Embryonic facial prominence (tissue), 1 donor: ENCODE results near the gene LIMS2.

ENCODE experiments used
- DNase-seq: peaks from one replicate; pipeline ENCODE4 v3.0.0-alpha.2; 2016; ENCODE audit errors: extremely low spot score

The LIMS2 gene

DNA sequence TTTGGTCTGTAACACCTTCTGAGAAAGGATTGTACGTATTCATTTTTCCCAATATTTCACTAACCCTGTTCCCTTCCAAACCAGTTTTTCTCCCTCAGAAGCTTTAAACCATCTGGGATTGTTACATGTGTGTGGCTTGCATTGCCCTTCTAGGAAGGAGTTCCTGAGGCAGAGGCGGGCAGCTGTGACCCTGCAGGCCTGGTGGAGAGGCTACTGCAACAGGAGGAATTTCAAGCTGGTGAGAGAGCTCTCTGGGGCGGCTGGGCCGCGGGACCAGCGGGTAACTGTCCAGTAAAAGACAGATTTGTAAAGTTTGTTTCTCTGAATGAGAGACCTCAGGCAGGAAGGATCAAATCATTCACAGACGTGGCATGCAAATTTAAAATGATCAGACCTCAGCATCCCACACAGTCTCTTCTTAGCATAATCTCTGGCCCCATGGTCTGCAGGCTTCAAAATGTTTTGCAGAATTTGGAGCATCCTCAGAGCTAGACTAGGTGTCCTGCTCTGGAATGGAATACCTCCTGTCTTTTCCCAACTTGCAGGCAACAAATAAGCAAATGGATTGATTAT is 69.6 kb downstream of the LIMS2 start:
- DNase-seq, result no peak

DNA sequence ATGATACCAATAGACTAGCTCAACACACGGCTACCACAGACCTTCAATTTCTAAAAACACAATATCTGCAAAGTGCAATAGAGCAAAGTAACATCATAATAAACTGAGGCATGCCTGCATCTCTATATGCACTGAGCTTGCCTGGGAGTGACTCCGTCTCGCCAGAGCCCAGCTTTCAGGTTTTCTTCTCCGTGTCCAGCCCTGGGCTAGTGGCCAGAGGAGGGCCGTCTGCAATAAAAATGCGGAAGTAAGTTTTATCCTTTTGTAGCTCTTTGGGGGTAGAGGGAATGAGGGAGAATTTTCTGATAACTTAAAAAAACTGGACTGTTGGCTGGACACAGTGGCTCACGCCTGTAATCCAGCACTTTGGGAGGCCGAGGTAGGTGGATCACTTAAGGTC is 70.3 kb downstream of the LIMS2 start:
- no peak for DNase-seq

DNA sequence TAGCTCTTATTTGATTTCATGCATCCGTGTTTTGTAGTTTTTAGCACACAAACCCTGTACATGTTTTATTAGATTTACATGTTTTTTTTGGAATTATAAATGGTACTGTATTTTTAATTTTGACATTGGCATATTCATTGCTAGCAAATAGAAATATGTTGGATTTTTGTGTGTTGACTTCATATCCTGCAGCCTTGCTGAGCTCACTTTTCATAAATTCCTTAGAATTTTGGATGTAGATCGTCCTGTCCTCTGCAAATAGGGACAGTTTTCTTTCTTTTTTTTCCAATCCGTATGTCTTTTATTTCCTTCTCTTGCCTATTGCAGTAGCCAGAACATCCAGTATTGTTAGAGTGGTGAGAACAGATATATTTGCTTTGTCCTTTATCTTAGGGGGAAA is 76.1 kb downstream of the LIMS2 start:
- DNase-seq, result no peak

DNA sequence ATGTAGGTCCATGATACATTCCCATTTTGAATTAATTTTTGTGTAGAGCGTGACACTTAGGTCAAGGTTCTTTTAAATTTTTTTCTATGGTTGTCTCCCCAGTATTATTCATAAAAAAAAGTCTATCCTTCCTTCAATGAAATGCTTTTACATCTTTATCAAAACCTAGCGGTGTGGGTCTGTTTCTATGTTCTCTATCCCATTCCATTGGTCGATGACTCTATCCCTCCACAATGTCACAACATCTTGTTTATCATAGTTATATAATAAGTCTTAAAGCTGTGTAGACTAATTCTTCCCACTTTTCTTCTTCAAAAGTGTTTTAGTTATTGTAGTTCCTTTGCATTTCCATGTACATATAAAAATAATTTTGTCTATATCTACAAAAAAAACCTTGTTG is 76.6 kb downstream of the LIMS2 start:
- no peak for DNase-seq

DNA sequence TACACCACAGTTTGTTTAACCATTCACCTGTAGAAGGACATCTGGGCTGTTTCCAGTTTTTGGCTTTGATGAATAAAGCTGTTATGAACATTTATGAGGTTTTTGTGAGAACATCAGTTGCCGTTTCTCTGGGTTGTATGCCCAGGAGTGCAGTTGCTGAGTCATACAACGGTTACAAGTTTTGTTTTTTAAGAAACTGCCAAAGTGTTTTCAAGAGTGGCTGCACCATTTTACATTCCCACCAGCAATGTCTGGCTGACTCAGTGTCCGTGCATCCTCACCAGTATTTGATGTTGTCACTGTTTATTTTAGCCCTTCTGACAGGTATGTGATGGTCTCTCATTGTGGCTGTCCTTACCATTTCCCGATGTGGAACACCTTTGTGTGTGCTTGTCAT is 77.3 kb downstream of the LIMS2 start:
- DNase-seq, result no peak

DNA sequence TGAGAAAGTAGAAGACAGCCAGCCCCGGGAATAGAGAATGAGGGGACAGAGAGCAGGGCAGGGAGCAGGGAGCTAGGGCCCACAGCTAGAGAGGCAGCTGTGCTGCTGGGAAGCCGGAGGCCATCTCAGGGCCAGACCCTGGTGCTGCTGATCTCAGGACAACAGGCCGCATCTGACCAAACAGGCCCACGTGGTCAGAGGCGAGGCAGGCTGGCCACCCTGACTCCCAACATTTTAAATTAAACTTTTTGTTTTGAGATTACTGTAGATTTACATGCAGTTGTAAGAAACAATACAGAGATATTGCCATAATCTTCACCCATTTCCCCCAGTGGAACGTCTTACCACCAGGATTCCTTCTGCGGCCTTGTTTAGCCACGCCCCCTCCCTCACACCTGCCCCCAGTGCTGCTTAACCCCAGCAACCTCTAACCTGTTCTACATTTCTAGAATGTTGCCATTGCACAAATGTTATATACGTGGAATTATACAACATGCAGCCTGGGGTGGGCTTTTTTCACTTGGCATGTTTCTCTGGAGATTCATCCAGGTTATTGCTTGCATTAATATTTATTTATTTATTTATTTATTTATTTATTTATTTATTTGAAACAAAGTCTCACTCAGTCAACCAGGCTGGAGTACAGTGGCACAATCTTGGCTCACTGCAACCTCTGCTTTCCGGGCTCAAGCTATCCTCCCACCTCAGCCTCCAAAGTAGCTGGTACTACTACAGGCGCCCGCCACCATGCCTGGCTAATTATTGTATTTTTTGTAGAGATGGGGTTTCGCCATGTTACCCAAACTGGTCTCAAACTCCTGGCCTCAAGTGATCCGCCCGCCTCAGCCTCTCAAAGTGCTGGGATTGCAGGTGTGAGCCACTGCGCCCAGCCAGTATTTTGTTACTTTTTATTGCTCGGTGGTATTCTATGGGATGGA is 78.0 kb downstream of the LIMS2 start:
- no peak for DNase-seq

DNA sequence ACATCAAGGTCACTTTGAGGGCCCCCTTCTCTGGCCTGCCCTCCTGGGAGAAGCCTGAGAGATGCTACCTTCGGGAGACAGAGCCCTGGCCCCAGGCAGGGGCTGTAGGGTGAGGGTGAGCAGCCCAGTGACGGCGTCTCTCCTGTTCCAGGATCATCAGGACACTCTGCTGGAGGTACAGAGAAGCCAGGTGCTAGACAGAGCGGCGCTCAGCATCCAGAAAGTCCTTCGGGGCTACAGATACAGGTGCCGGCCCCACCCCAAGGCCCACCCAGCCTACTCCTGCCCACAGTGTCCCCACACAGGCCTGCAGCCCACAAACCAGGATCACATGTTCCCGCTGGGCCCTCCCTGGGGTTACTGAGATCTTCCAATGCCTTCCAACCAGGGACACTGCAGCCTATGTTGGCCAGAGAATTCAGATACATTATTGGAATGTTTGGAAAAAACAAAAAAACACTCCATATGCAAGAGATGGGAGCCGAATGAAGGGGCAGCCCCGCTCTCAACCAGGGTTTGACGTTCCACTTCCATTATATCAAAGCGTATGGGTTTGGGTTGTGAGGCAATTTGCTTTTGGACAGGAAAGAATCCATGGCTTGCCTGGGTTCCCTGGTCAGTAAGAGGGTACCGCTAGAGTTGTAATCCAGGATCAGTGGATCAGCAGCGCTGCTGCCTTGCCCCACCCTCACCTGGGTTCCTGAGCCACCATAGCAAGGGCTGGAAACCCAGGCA is 78.9 kb downstream of the LIMS2 start:
- DNase-seq, result no peak

DNA sequence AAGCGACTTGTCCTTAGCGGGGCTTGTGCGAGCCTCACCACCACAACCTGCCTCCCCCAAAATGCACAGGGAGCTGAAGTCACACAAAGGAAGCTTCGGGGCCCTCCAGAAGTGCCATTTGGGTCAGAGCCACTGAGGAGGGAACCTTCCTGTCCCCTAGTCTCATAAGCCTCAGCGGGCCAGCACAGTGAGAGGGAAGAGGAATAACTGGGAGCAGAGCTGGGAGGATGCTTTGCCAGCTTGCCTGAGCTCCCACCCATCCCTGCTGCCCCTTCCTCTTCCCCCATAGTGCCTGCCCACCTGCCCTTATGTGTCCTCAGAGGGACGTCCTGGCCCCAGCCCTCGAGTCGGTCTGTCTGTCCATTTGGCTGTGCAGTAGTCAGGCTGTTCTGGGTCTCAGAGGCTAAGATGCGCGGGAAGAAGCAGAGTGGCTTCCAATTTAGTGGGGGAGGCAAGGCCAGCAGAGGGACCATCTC is 81.2 kb downstream of the LIMS2 start:
- DNase-seq, result no peak

DNA sequence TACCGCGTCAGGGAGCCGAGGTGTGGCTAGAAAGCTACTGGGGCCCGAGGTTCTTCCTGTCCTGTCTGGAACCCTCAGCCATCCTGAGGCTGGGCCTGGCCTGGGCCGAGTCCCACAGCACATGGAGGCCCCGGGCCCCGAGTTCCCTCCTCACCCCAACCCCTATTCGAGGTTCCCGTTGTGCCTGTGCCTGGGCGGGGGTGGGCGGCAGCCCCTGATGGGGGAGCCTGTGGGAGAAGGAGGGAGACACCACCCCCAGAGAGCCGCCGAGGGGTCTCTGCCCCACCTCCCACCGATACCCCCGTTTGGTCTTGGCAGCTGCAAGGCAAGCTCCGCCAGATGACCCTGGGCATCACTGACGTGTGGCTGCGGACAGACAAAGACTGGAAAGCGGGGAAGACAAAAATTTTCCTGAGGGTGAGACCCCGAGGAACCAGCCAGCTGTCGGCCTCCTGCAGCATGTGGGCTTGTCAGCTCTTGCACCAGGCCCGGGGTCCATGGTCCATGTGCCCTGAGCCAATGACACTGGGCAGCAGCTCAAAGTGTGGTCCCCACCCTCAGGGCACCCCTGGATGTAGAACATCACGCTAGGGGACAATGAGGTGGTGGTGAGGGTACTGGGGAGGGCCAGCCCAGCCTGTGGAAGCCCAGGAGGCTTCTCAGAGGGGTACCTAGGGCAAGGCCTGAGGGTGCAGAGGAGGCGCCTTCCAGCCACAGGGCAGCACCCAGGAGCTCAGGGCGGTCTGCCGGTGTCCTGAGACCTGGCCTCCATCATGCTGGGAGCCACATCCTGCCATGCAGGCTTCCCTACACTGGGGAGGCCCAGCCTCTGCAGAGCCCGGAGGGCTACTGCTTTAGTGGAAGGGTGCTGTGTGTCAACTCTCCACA is 81.9 kb downstream of the LIMS2 start:
- no peak for DNase-seq

DNA sequence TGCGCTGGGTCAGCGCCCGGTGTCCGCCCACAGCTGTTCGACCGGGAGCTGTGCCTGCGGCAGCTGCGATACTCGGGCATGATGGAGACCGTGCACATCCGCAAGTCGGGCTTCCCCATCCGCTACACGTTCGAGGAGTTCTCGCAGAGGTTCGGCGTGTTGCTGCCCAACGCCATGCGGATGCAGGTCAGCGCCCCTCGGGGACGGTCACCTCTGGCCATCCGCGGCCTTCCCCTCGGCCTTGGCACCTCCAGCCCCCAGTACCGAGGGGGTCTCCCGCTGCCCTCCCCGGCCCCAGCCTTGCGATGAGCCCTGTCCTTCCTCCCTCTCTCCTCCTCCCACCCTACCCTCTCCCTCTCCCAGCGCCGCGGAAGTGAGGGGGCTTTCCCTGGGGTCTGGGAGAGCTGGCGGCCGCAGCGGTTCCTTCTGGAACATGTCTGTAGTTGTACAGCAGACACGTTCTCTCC is 82.5 kb downstream of the LIMS2 start:
- DNase-seq, result no peak

DNA sequence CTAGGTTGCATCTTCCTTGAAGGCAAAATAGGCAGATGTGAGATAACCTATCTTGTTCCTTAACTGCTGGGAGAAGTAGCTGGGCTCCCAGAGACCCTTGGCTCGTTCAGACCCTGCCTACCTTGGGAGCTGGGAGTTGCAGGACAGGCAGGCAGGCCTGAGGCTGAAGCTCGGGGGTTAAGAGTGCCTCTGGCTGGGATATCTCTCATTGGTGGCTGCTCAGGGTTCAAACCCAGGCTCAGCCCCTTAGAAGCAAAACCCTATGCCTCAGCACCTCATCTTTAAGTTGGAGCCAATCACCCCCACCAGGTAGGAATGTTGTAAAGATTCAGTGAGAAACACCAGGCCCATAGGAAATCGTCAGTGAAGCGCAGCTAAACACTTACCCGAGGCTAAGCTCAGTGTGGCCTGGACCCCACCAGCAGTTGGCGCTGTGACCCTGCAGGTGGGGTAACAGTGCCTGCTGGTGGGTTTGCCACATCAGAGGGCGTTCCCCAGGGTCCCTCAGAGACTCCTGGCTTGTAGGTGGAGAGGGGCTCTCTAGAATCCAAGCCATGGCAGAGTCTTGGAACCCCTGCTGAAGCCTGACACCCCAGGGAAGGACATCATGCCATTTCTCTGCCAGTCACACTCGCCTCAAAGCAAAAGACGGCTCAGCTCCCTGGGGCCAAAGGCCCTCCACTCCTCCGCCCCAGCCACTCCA is 84.0 kb downstream of the LIMS2 start:
- DNase-seq, result no peak

DNA sequence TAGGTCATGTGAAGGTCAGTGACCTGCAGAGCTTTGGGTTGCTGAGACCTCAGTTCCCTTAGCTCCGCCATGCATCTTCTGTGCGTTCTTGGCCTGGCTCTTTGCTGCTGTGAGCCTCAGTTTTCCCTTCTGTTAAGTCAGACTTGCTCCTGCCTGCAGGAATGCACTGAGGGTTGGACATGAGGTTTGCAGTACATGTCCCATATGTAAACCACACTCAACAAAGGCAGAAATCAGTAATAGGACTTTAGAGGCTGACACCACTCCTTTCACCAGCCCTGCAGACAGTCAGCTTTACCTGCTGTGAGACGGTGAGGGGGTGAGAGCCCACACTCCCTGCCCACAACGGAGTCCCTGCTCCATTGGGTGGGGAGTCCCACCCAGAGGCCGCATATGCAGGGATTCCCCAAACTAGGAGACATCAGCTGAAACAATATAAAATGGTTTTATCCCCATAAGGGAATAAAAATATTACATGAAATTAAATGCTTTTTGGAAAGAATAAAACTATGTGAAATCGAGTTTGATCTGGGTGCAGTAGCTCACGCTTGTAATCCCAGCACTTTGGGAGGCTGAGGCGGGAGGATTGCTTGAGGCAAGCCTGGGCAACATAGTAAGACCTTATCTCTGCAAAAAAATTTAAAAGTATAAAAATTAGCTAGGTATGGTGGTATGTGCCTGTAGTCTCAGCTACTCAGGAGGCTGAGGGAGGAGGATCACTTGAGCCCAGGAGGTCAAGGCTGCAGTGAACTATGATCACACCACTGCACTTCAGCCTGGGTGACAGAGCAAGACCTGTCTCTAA is 84.7 kb downstream of the LIMS2 start:
- no peak for DNase-seq

DNA sequence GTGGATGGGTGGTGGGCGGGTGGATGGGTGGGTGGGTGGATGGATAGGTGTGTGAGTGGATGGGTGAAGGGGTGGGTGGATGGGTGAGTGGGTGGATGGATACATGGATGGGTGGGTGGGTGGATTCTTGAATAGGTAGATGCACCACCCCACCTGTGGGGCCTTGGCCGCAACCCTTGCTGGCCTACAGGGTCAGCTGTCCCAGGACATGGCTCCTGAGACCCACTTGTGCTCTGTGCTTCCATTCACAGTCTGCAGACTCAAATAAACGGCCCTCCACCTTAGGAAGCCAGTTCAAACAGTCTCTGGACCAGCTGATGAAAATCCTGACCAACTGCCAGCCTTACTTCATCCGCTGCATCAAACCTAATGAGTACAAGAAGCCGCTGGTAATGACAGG is 85.5 kb downstream of the LIMS2 start:
- no peak for DNase-seq

DNA sequence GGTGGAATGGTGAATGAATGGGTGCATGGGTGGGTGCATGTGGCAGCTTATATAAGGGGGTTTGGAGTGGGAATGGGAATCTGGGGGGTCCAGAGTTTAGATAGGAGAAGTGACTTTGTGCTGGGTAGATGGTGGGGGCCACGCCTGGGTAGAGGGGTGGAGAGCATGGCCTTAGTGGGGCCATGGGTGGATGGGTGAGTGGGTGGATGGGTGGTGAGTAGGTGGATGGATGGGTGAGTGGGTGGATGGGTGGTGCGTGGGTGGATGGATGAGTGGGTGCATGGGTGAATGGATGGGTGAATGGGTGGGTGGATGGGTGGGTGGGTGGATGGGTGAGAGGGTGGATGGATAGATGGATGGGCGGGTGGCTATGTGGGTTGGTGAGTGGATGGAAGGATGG is 86.0 kb downstream of the LIMS2 start:
- DNase-seq, result no peak
